Measurements from ENCODE around the gene GALNTL6.

GALNTL6 gene

DNA sequence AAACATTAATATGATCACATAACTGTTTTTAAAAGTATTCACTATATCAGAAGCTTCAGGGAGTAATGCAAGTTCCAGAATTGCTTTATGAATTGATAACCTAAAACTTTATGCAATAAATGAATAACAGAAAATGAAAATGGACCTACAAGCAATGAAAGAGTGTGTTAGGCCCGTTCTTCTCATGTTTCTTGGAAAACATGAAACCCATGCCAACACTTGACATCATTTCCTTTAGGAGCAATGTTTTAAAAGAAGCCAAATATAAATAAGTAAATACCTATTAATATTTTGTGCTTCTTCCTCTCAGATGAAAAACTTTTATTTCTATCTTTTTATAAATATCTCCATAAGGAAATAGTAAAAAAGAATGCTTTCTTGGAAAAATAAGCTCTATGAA is 1232.4 kb downstream of the GALNTL6 start:
- DNase-seq = no peak

DNA sequence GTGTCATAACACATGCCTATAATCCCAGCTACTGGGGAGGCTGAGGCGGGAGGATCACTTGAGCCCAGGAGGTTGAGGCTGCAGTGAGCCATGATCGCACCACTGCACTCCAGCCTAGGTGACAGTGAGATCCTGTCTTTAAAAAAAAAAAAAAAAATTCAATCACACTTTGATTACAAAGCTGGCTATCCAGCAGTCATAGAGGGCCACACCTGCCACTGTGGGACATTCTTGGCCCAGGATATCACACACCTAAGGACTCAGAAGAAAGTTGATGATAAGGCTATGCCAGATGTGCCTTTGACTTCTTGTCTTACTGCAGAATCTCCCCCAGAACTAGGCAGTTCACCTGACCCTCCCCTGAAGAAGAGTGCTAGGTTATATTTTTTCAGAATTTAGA is 1232.9 kb downstream of the GALNTL6 start:
- no peak for DNase-seq

DNA sequence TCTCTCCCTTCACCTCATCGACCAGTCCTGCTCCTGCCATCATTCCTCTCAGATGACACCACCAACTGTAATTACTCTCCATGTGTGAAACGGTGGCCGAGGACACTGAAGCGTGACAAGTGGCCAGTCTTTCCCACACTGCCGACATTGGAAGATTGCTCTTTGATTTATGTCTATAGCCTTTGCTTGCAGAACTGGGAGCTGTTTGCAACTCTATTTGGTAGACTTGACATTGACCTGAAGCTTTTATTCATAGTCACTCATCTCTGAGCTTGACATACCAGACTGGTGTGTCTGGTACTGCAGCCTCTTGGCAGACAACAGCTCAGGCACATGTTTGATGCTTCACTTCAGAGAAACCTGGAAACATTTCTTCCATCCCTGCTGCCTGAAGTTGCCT is 1233.6 kb downstream of the GALNTL6 start:
- DNase-seq = no peak

DNA sequence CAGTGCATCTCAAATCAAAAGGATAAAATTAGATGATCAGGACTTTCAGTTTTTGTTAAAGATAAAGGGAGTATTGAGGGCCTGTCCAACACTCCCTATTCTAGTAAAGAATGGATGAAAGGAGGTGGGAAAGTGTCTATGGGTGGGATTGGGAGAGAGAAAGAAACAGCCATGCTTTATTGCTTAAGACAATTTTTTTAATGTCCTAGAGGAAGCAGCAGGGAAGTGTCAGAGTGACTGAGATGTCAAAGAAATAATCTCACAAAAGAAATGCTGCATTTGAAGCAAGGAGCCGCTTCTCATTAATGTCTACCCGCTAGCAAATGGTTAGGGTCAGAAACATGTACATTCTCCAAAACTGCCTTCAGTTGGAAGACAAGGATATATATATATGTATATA is 1238.0 kb downstream of the GALNTL6 start:
- no peak for DNase-seq

DNA sequence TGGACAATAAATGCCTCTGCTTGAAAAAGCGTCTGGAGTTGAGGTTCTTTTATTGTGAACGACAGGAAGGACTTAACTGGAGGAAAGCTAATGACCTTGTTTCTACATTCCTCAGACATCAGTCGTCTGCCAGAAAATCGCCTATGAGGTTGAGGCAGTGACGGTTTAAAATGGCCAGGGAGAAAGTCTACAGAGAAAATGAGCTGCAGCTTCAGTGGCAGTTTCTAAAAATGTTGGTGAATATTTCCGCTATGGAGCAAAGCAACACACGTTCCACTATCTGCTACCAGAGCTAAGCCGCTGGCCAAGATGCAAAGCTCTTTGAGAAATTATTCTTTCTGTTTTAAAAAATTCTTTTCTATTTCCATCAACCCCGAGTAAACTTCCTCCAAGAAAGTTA is 1238.5 kb downstream of the GALNTL6 start:
- no peak for DNase-seq

DNA sequence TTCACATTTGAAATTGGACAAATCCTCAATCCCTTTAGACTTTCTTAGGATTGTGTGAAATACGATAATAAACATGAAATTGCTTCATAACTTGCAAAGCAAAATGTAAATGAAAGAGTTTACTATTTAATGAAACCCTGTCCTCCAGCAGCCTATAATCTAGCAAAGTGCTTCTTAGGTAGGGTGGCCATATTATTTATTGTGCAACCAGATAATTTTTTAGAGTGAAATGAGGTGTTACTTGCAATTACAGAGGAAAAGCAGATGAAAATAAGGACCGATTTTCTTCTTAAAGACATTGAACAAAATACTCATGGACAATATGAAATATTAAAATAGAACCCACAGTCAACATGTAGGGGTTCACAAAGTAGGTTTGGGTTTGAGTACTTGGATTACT is 1239.2 kb downstream of the GALNTL6 start:
- no peak for DNase-seq

DNA sequence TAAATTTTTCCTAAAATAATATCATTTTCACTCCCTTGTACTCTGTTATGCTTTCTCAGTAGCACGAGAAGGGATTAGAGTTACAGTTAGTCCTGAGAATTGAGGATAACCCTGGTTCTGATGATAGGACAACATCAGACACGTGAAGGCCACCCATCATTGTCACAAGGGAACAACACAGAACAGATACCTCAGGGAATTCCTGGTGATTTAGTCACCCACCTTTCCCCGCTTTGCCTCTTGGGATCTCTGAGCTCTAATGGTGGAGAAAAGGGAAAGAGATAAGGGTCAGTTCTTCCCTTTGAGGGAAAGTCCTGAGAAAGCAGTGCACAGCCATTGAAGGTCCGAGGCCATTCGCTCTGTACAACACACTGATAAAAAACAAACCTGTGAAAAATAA is 1243.1 kb downstream of the GALNTL6 start:
- no peak for DNase-seq

DNA sequence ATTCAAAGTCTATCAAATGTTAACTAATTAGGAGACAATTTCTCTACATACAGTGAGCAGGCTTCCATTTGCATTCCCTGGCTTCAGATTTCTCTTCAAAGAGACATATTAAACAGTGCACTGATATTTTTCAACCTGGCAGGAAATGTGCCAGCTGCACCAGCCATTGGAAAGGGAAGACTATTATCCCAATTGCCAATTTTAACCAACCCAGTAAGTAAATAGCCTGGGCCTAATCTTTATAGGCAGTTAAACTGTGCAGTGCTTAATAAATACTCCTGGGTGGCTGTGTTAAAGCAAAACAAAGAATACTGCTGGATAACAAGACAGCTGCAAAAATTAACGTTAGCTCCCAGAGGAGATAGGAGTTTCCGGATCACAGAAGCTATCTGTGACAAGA is 1243.5 kb downstream of the GALNTL6 start:
- no peak for DNase-seq

DNA sequence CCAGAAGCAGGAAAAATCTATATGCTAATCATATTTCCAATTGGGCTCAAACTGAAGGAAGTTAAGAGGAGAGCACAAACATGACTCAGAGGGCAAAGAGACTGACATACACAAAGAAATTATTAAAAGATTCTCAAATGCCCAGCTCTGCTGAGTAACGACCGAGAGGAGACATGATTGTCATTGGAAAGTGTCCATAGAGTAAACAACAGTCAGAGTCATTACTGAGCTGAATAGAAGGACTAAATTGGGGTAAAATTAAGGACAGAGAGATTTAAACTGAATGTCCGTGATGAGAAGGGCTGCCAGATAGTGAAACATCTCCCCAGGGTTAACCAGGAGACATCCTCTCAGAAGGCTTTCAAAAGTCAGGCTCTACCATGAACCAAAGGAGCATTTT is 1244.2 kb downstream of the GALNTL6 start:
- no peak for DNase-seq

DNA sequence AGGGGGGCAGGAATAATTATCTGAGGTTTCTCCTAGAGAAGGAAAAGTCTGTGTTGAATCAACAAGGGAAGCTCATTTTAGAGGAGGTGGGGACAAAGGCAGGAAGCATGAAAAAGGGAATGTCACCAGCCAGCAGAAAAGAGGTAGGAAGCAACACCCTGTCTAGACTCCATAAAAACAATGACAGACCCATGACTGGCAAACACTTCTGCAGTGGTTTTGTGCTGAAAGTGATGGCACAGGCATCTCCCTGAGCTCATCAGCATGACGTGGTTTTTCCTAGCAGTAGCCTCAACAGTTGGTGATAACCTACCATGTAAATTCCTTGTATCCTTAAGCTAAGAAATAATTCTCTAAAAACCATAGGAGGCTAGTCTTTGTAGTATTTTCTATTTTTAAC is 1244.7 kb downstream of the GALNTL6 start:
- no peak for DNase-seq

DNA sequence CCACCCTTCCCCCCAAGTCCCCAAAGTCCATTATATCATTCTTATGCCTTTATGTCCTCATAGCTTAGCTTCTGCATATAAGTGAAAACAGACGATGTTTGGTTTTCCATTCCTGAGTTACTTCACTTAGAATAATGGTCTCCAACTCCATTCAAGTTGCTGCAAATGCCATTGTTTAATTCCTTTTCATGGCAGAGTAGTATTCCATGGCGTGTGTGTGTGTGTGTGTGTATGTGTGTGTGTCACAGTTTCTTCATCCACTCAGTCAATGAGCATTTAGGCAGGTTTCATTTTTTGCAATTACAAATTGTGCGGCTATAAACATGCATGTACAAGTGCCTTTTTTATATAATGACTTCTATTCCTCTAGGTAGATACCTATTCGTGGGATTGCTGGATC is 1248.0 kb downstream of the GALNTL6 start:
- no peak for DNase-seq

DNA sequence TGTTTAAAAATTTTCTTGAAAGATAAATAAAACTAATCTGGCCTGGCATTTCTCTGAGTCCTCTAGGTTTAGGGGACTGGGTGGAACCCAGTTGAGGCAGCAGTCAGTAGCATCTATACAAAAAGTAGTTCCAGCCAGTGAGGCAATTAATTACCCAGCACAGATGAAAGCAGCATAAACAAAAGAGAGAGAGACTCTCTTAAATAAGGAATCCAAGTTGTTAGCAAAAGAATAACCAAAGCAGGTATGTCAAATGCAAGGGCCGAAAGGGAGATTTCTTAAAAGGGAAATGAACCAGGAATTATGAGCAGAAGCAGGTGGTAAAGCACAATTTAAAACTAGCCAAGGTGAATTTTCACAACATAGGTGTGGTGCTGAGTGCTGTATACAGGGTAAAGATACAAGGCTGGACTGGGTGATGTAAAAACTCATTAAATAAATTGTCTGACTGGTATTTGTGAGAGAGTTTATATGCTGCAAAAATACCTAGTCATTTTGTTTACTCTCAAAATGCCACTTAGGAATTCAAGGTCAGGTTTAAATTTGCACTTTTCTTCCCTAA is 1260.8 kb downstream of the GALNTL6 start:
- no peak for DNase-seq

DNA sequence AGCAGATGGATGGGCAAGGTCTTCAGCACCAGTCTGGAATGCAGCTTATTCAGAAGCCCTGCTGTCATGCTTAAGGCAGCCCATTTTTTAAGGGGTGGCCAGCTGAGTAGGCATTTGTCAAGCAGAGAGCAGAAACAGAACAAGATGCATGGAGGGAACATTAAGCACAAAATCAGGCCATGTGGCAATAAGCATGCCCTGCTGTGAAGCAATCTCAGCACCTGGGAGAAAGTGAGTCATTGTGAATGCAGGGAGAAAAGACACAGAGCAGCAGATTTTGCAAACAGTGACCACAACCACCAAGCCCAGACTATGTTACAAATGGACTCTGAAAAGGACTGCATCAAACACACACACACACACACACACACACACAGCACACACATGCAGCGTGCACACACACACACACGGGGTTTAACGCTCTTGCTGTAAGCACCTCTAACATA is 1261.3 kb downstream of the GALNTL6 start:
- DNase-seq = no peak

DNA sequence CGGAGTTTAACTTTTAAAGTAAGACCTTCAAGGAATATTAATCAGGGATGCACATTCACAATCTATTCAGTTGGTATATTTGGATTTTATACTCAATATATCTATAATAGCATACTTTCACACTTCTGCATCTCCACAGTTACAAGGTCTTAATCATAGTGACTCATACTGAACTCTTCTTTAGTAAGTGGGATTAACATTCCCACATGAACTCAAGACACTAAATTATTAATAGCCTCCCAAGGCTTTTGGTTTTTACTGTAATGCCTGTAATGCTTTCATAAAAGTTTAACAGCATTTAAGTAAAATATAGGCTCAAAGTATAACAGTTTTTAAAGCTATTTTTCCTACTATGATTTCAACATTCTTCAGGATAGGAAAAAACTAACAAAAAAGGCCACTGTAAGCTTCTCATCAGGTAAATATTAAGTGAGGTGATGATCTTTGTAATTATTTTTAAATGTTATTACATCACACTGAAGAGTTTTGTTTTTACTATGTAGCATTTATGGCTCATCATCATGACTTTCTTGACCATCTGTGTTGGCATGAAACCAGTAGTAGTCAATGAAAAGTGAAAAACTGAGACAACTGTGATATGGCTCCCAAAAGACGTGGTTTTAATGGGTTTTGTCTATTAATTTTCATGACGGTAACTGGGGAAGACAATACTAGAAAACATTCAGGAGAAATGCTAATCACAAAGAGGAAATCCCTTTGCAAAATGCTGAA is 1263.9 kb downstream of the GALNTL6 start:
- DNase-seq = no peak

DNA sequence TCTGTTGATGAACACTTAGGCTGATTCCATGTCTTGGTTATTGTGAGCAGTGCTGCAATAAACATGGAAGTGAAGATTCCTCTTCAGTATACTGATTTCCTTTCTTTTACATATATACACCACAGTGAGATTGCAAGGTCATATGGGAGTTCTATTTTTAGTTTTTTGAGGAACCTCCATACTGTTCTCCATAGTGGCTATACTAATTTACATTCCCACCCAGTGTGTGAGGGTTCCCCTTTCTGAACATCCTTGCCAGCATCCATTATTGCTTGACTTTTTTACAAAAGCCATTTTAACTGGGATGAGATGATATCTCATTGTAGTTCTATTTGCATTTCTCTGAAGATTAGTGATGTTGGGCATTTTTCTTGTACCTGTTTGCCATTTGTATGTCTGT is 1274.9 kb downstream of the GALNTL6 start:
- no peak for DNase-seq

Measured in activated CD4-positive, alpha-beta T cell treated with anti-CD3 and anti-CD28 coated beads for 1 hour (primary cell).